ENCODE measurements around the gene FARS2. TPM values are rescaled to one million over a fixed set of nuclear protein-coding genes. Genes with fewer than 3 reads are reported as not detected.

FARS2 gene
- total and polyA plus RNA-seq, 11 donors: 11.4 to 24.6 (median 20.5) TPM

DNA sequence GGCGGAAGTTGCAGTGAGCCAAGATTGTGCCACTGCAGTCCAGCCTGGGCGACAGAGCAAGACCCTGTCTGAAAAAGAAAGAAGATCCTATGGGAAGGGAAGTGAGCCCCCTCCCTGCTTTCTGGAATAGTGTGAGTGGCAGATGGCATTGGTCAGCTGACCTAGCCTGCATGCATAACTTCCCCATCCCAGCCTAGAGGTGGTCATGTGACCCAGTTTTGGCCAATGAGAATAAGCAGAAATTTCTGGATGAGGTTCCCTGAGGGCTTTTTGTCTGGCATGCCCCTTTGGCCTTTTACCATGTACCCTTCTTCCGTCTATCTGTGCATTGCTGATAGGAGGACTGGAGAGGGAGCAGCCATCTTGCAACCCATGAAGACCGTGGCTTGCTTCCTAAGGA, 476.1 kb downstream of the FARS2 start:
- no peak for ATAC-seq
- no peaks in the 10 kb centered on the region for H3K9me3 ChIP-seq
- H3K4me1 ChIP-seq: peaks cover 0 to 3% (median 0%) of the 10 kb centered on the region in 12 donors
- H3K27ac ChIP-seq: no peak overlapping the region
- TF ChIP-seq, protein P1, sequence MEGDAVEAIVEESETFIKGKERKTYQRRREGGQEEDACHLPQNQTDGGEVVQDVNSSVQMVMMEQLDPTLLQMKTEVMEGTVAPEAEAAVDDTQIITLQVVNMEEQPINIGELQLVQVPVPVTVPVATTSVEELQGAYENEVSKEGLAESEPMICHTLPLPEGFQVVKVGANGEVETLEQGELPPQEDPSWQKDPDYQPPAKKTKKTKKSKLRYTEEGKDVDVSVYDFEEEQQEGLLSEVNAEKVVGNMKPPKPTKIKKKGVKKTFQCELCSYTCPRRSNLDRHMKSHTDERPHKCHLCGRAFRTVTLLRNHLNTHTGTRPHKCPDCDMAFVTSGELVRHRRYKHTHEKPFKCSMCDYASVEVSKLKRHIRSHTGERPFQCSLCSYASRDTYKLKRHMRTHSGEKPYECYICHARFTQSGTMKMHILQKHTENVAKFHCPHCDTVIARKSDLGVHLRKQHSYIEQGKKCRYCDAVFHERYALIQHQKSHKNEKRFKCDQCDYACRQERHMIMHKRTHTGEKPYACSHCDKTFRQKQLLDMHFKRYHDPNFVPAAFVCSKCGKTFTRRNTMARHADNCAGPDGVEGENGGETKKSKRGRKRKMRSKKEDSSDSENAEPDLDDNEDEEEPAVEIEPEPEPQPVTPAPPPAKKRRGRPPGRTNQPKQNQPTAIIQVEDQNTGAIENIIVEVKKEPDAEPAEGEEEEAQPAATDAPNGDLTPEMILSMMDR (IDR thresholded peaks at IDR 0.05): no peak
- TF ChIP-seq POLR2A (IDR thresholded peaks at IDR 0.05): no peak
- no peak for DNase-seq
- intact Hi-C loops (cut with DNase I): no loop called here
- 96 to 99% (median 97%) methylated on average over 4 of the region's 4 CpGs for WGBS, 4 donors
- H3K27me3 ChIP-seq: no peaks in the 10 kb centered on the region
- H3K36me3 ChIP-seq: no peaks in the 10 kb centered on the region
- H3K4me3 ChIP-seq: no peak overlapping the region

DNA sequence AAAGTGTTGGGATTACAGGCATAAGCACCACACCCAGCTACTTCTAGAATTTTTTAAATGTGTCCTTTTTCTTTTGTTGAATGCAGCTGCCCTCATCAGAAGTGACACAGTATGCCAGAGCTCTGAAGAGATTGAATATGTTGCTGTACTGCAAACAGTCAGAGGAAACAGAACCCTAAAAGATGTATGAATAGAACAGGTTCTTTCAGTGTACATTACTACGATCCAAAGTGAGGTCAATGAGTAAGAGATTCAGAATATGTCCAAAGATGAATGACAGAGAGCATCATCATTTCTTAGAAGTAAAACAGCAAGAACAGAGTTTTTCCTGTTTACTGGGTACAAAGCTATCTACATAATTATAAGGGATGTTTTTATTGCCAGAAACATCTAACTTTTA, 476.9 kb downstream of the FARS2 start:
- DNase-seq: no peak
- Histone ChIP-seq H3K4me3 (no peak overlapping the region), H3K9me3 (no peaks in the 10 kb centered on the region), H3K27ac (no peak overlapping the region), H3K27me3 (no peaks in the 10 kb centered on the region), H3K36me3 (no peaks in the 10 kb centered on the region), H3K4me1 (peaks cover 0 to 3% (median 0%) of the 10 kb centered on the region in 12 donors)
- no peak for ATAC-seq
- TF ChIP-seq POLR2A (IDR thresholded peaks at IDR 0.05): no peak
- TF ChIP-seq, protein P1 (IDR thresholded peaks at IDR 0.05): no peak
- WGBS, 4 donors: 92 to 98% (median 94%) methylated on average over 1 of the region's 1 CpG
- intact Hi-C loops (cut with DNase I): no loop called here

DNA sequence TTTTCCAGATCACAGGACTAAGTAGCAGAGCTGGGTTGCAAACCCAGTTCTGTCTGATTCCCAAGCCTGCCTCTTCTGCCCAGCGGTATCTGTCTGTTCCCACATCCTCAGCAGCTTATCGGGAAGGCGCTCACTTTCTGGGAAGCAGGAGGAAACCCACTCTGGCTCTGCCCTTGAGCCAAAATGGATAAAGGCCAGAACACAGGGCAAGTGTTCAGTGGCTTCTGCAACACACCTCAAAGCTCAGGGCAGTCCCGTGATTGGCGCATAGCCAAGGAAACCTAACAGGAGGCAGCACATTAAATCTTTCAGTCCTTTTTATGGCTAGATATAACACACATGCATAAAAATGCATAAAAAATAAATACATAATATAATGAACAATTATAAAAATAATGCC, 483.2 kb downstream of the FARS2 start:
- Histone ChIP-seq H3K27ac (peak overlapping the region in 2 of 12 donors; percentile 10 to 24), H3K4me1 (peaks cover 0 to 27% (median 6%) of the 10 kb centered on the region in 12 donors), H3K36me3 (no peaks in the 10 kb centered on the region), H3K27me3 (no peaks in the 10 kb centered on the region), H3K4me3 (no peak overlapping the region), H3K9me3 (no peaks in the 10 kb centered on the region)
- TF ChIP-seq POLR2A (IDR thresholded peaks at IDR 0.05): no peak
- TF ChIP-seq, protein P1 (IDR thresholded peaks at IDR 0.05): no peak
- WGBS, 4 donors: 46 to 67% (median 50%) methylated on average over 5 of the region's 5 CpGs
- DNase-seq (peak in 2 of 5 donors; percentile 56 to 63), ATAC-seq (peak in 3 of 4 donors; percentile 31 to 53 (median 41))
- intact Hi-C loops (cut with DNase I): no loop called here

DNA sequence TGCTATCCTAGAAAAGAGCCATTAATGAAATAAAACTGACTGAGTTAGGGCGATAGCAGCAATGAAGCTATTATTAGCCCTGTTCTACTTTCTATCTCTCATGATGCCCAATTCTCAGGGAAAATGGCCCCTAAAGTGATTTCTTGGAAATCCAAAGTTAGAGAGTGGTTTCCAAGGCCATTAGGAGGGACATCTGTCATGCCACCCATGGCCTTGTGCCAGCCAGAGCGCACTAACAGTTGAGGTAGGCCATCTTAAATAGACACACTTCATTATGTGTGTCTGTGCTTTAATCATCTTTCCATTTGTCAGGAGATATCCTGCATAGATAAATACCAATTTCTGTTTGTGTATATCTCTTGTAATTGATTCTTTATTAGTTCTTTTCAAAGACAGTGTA, 483.8 kb downstream of the FARS2 start:
- ATAC-seq: no peak

More for the DNA sequence above, 483.8 kb downstream of the FARS2 start:
- H3K9me3 ChIP-seq: no peaks in the 10 kb centered on the region
- H3K4me1 ChIP-seq: peaks cover 0 to 28% (median 8%) of the 10 kb centered on the region in 12 donors
- DNase-seq: no peak
- intact Hi-C loops (cut with DNase I): no loop called here
- H3K4me3 ChIP-seq: no peak overlapping the region
- 69 to 81% (median 73%) methylated on average over 2 of the region's 2 CpGs for WGBS, 4 donors
- TF ChIP-seq POLR2A (IDR thresholded peaks at IDR 0.05): no peak
- TF ChIP-seq, protein P1 (IDR thresholded peaks at IDR 0.05): no peak
- no peaks in the 10 kb centered on the region for H3K36me3 ChIP-seq
- peak overlapping the region in 1 of 12 donors; percentile 10 for H3K27ac ChIP-seq
- no peaks in the 10 kb centered on the region for H3K27me3 ChIP-seq
